Subcutaneous adipose tissue (tissue), 4 donors: Measurements from ENCODE around the gene IGDCC3. TPM values are rescaled to one million over a fixed set of nuclear protein-coding genes. Genes with fewer than 3 reads are reported as not detected.

Experiments used
- total RNA-seq, 4 donors: library from RNA; depleted of rRNA; stranded (reverse); fragments of >200 nt; gene quantifications; one replicate each; pipeline ENCODE4 v1.1.0, GENCODE V29; 2016
- TF ChIP-seq, protein P1 (sequence below): fragments of 450-650 bp; IDR thresholded peaks from one replicate; pipeline ENCODE4 v1.5.1; 2016; ENCODE audit warnings: low read depth, mild to moderate bottlenecking, control low read depth, antibody characterized with exemption, moderate library complexity

The IGDCC3 gene
- total RNA-seq, 4 donors from 2014 or later = not detected

DNA sequence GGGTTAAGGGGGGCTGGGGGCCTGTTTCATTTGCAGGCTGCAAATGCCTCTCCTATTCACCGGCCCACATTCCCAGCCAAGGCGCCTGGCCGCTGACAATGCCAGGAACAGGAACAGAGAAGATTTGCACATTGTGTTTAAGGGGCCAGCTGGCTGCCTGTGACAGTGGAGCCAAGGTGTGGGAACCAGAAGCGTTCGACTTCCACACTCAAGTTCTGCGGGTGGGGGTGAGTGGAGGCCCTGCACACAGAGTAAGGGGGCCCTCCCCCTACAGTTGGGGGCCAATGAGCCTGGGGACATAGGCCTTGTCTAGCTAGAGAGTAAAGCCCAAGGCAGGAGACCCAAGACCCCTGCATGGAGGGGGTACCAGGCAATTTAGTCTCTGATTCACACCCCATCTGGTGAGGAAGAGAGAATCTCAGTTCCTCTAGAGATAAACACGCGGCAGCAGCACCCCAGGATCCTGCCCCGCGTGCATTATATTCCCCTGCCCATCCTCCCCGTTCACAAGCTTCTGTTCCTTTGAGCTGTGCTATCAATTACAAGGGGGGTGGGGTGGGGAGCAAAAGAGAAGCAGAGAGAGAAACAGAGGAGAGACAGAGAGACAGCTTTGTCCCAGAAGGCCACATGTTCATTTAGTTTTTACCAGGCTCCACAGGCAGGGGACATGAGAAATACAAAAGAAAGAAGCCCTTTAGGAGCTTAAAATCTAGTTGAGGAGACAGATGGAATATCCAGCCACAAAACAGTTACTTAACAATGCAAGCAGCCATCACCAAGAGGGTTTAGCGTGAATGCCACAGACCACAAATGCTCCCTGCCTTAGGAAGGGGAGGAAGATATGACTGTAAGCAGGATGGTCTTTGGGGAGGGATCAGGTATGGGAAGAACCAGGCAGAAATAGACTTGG is 9.2 kb downstream of the IGDCC3 start:
- TF ChIP-seq, protein P1, sequence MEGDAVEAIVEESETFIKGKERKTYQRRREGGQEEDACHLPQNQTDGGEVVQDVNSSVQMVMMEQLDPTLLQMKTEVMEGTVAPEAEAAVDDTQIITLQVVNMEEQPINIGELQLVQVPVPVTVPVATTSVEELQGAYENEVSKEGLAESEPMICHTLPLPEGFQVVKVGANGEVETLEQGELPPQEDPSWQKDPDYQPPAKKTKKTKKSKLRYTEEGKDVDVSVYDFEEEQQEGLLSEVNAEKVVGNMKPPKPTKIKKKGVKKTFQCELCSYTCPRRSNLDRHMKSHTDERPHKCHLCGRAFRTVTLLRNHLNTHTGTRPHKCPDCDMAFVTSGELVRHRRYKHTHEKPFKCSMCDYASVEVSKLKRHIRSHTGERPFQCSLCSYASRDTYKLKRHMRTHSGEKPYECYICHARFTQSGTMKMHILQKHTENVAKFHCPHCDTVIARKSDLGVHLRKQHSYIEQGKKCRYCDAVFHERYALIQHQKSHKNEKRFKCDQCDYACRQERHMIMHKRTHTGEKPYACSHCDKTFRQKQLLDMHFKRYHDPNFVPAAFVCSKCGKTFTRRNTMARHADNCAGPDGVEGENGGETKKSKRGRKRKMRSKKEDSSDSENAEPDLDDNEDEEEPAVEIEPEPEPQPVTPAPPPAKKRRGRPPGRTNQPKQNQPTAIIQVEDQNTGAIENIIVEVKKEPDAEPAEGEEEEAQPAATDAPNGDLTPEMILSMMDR = no peak

DNA sequence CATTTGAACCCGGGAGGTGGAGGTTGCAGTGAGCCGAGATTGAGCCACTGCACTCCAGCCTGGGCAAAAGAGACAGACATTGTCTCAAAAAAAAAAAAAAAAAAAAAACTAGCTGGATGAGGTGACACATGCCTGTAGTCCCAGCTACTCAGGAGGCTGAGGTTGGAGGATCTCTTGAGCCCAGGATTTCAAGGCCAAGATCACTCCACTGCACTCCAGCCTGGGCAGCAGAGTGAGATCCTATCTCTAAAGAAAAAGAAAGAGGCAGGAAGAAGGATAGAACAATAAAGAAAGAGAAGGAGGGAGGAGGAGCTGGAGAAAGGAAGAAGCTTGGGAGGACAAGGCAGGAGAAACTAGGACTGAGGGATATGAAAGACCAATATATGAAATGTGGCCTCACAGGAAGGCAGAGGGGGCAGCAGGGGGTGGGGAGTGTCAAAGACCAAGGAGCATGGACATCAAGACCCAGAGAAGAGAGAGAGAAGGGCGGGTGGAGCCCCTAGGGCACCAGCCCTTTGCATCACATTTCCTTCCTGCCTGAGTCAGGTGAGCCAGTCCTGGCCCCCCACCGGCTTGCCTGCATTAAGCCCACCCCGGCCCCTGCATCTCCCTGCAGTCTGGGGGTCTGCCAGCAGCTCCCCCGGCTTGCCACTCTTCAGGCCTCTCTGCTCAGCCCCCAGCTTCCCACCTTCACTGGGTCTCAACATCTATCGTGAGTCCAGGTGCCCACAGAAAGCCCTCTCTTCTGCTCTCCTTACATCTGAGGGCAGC is 11.5 kb downstream of the IGDCC3 start:
- TF ChIP-seq, protein P1 = no peak

DNA sequence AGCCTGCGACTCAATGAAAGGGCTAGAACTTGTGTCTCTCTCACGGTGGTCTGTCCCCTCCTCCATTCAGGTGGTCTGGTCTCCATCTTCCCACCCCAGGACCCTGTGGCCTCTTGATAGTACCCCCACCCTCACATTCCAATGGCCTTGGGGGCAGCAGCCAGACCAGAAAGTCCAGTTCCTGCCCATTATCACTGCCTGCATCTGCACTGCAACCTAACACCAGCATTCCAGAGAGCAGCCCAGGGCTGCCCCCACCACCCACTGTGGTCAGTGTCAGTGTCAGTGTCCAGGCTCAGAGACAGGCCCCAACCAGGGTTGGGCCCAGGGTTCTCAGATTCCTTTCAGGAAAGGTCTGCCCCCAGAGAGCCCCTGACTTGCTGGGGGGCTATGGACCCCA is 12.6 kb downstream of the IGDCC3 start:
- TF ChIP-seq, protein P1 = no peak

DNA sequence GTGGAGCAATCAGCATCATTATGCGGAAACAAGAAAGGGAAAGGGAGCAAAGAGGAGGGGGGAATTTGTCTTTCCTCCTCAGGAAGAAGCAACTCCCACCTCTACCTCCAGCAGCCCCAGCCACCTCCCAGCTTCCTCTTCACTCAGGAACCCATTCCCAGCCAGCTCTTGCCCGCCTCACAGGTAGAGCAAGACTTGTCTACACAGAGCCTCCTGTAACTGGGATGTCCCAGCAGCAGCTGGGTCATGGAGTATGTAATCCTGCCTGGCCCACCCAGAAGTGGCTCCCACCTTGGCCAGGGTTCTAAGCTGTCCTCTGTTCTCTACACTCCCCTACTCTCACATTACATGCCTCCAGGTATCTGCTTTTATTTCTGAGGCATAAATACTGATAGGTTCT is 14.0 kb downstream of the IGDCC3 start:
- TF ChIP-seq, protein P1 = no peak

DNA sequence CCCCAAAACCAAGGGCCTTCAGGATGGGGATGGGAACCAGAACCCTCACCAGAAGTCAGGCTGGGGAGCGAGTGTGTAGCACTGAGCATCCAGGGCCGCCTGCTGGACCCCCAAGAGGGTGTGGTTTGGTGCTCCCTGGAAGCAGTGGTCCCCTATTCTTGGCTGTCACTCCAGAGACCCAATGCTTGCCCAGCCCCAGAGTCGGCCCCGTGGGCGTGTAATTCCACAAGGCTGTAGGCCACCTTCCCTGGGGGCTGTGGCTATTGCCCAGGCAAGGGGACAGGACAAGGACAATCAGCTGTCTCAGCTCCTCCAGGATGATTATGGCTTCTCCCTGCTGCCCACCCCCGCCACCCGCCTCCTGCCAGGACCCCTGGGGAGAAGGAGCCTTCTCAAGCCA is 14.5 kb downstream of the IGDCC3 start:
- TF ChIP-seq, protein P1 = no peak

DNA sequence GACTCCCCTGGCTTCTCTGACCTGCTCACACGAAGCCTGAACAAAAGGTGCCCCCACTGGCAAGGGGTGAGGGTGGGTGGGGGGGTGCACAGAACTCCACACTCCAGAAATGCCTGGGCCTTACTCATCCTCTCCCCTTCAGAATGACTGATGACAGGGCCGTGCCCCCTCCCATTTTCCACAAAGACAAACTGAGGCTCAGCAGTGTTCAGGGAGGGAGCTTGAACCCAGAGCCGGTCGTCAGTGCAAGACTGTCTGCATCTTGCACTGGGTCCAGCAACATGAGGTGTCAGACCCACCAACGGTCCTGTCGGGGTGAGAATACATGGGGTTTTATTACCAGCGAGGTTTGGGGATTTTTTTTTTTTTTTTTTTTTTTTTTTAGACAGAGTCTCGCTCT is 15.3 kb downstream of the IGDCC3 start:
- TF ChIP-seq, protein P1 = no peak
